Suprapubic skin (tissue), 4 donors: ENCODE results near the gene FOXK1. TPM values are rescaled to one million over a fixed set of nuclear protein-coding genes. Genes with fewer than 3 reads are reported as not detected.

ENCODE experiments used
- DNase-seq, 2 donors: peaks; one replicate each; pipeline ENCODE4 v3.0.0-alpha.2; 2019; ENCODE audit warnings: low spot score in 2 of 2
- H3K27ac ChIP-seq: fragments of 200-600 bp; sonication (generic); one replicate; pipeline ENCODE4 v1.5.1; 2019
- H3K27me3 ChIP-seq: fragments of 200-600 bp; sonication (generic); one replicate; pipeline ENCODE4 v1.5.1; 2019
- H3K36me3 ChIP-seq: fragments of 200-600 bp; sonication (generic); one replicate; pipeline ENCODE4 v1.5.1; 2019
- H3K4me1 ChIP-seq: fragments of 200-600 bp; sonication (generic); one replicate; pipeline ENCODE4 v1.5.1; 2019
- H3K4me3 ChIP-seq: fragments of 200-600 bp; sonication (generic); one replicate; pipeline ENCODE4 v1.5.1; 2019; ENCODE audit warnings: mild to moderate bottlenecking
- H3K9me3 ChIP-seq: fragments of 200-600 bp; sonication (generic); one replicate; pipeline ENCODE4 v1.5.1; 2019
- CTCF ChIP-seq, 2 donors: fragments of 200-600 bp in 1 of 2; fragments of 450-650 bp in 1 of 2; sonication (generic) in 1 of 2; IDR thresholded peaks; one replicate each; pipeline ENCODE4 v1.5.1; 2016 to 2019; ENCODE audit warnings: antibody characterized with exemption in 2 of 2, mild to moderate bottlenecking in 1 of 2, moderate library complexity in 1 of 2
- EP300 ChIP-seq: sonication (generic); formaldehyde crosslinking; IDR thresholded peaks from one replicate; pipeline ENCODE4 v1.6.1; 2017; ENCODE audit warnings: antibody characterized with exemption
- POLR2A ChIP-seq, 2 donors: fragments of 450-650 bp; IDR thresholded peaks; one replicate each; pipeline ENCODE4 v1.6.1; 2017; ENCODE audit warnings: antibody characterized with exemption in 2 of 2, mild to moderate bottlenecking in 2 of 2, moderate library complexity in 2 of 2
- POLR2AphosphoS5 ChIP-seq, 3 donors: sonication (generic); formaldehyde crosslinking; IDR thresholded peaks; one replicate each; pipeline ENCODE4 v1.6.1; 2017; ENCODE audit warnings: antibody characterized with exemption in 3 of 3
- WGBS: methylation state at CpG from one replicate; pipeline ENCODE4 v1.1.5; 2018; 5-methylcytosine and 5-hydroxymethylcytosine counted together
- total RNA-seq, 4 donors: library from RNA; depleted of rRNA; stranded (reverse); fragments of >200 nt; gene quantifications; one replicate each; pipeline ENCODE4 v1.1.0, GENCODE V29; 2016

Gene FOXK1
- total RNA-seq, 4 donors from 2014 or later: 37.5 to 68.5 (median 46.6) TPM

GRCh38 chr7:4820405-4820966 lies 138.4 kb downstream of the FOXK1 start:
- Histone ChIP-seq H3K27me3 (peaks cover 9% of the 10 kb centered on the region), H3K36me3 (no peaks in the 10 kb centered on the region), H3K4me3 (no peak overlapping the region), H3K9me3 (no peaks in the 10 kb centered on the region), H3K27ac (no peak overlapping the region), H3K4me1 (peaks cover 4% of the 10 kb centered on the region)
- TF ChIP-seq EP300 (no peak), POLR2A (IDR thresholded peaks at IDR 0.05) (no peak), CTCF (IDR thresholded peaks at IDR 0.05) (no peak), POLR2AphosphoS5 (IDR thresholded peaks at IDR 0.05) (no peak)
- no peak for DNase-seq
- whole genome bisulfite sequencing: 80% methylated on average over 15 of the region's 19 CpGs

Other genes starting within 250 kb of the FOXK1 start
- gene AP5Z1, start 93.3 kb downstream of the FOXK1 start, total RNA-seq: 10 to 100 TPM; 26.2 to 81.2 (median 52.2) TPM
- gene PAPOLB, start 179.7 kb downstream of the FOXK1 start, total RNA-seq: under 1 TPM in 2 of 4 donors, not detected in 2; 0.11 to 0.30 TPM
- gene RADIL, start 201.4 kb downstream of the FOXK1 start, total RNA-seq: 1 to 10 TPM; 2.1 to 6.8 (median 3.6) TPM